Pulmonary artery endothelial cell (primary cell): Measurements from ENCODE around the gene FLYWCH2. TPM values are rescaled to one million over a fixed set of nuclear protein-coding genes. Genes with fewer than 3 reads are reported as not detected.
"Not testable (repeated sequence)": the region's sequence is repeated elsewhere in the genome, so short reads cannot be mapped to it uniquely, and the experiment has no call there.

Experiments
- DNase-seq: peaks from one replicate; pipeline ENCODE4 v3.0.0-alpha.2; 2011; ENCODE audit warnings: low read depth, low spot score
- total RNA-seq: library from RNA; depleted of rRNA; stranded (reverse); fragments of >200 nt; gene quantifications from 2 replicates; pipeline ENCODE4 v1.2.3, GENCODE V29; 2014

Gene FLYWCH2
- total RNA-seq, 1 donor from 2014 or later = 49.6 TPM

DNA sequence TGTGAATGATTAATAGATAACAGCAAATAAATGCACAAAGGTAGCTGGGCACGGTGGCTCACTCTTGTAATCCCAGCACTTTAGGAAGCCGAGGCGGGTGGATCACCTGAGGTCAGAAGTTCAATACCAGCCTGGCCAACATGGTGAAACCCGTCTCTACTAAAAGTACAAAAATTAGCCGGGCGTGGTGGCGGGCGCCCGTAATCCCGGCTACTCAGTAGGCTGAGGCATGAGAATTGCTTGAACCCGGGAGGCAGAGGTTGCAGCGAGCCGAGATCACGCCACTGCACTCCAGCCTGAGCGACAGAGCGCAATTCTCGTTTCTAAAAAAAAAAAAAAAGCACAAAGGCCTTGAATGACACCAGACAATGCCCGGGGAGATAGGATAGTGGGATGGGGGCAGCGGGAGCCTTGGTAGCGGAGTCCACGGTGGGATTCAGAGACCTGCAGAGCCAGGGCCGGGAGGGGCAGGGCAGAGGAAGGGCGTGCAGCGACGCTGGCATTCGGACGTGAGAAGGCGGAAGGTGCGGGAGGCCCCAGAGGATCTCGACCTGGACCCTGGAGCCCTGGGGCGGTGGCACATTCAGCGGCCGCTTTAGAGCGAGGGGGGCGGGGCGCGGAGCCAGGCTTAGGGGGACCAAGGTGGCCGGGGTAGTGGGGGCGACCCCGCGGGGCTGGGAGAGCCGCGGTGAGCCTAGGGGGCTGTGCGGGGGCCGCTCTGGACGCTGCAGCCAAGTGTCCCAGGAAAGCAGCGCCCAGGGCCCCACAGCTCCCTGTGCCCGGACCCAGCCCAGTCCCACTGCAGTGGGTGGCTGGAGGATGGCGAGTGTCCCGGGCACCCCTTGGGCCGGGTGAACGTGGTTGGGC, 999 bp upstream of the FLYWCH2 start:
- DNase-seq = no peak

GRCh38 chr16:2883458-2883908, 468 bp downstream of the FLYWCH2 start:
- no peak for DNase-seq

DNA sequence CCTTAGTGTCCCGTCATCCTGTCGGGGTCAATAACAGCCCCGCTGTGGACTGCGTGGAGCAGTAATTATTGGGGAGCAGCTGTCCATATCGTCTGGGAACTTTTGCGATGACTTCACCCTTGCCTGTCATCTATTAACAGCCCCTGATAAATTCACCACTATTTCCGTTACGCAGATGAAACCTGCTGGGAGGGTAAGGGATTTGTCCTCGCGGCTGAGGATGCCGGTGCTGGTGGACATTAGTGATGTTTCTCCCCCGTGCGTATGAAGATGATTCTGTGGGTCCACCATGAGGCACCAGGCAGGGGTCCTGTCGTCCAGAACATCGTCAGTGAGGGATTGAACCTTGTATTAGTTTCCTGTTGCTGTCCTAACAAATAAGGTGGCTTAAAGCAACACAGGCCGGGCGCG, 1.0 kb downstream of the FLYWCH2 start:
- no peak for DNase-seq

- no peak for DNase-seq
These were observed 11.2 kb downstream of the FLYWCH2 start for GRCh38 chr16:2894231-2894630.

DNA sequence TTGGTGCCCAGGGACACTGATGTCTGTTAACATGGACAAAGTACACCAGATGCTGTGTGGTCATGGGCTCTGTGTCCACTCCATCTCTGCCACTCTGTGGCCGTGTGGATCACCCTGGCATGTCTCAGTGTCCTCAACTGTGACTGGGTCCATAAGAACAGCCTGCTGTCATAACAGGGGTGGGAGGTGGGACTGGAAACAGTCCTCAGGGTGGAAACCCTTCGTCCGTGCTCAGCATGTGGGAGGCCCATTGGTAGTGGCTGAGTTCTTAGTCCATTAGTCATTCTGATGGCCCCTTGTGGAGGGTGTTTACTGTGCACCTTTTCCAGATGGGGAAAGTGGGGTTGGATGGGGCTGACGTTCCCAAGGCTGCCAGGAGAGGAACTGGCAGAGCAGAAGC, 12.8 kb downstream of the FLYWCH2 start:
- no peak for DNase-seq

- no peak for DNase-seq
These were observed 13.5 kb downstream of the FLYWCH2 start for GRCh38 chr16:2896480-2897010.

DNA sequence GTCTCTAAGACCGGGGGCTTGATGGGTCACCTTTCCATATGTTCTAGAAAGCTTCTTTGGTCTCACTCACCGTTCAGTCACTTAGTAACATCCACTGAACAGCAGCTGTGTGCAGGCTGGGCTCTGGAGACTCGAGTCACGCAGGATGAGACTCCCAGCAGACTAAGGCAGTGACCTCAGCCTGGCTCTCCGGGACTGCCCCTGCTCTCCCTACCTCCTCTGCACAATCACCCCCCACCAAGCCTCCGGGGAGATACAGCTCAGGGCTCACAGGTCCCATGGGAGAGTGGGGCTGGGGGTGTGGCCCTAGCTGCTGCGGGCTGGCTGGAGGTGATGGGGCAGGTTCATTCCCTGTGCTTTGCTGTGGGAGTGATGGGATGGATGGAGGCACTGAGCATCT, 14.1 kb downstream of the FLYWCH2 start:
- no peak for DNase-seq

- no peak for DNase-seq
These were observed 16.0 kb downstream of the FLYWCH2 start for GRCh38 chr16:2898831-2899563.

DNA sequence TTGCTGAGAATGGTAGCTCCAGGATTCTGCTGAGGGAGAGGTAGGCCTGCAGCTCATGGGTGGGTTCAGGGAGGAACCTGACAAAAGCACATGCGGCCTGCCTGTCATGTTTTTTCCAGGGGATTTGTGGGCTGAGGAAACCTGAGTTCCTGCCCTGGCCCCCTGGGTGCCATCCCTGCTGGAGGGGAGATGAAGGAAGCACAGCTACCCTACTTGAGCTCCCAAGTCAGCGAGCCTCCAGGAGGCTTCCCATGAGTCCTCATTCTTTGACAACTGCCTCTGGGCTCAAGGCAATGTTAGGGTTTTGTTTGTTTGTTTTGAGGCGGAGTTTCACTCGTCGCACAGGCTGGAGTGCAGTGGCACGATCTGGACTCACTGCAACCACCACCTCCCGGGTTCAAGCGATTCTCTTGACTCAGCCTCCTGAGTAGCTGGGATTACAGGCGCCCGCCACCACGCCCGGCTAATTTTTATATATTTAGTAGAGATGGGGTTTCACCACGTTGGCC, 16.6 kb downstream of the FLYWCH2 start:
- no peak for DNase-seq

- DNase-seq = no peak
These were observed 17.6 kb downstream of the FLYWCH2 start for GRCh38 chr16:2900526-2901075.

GRCh38 chr16:2902337-2903130, 19.5 kb downstream of the FLYWCH2 start:
- no peak for DNase-seq

GRCh38 chr16:2904100-2904921, 21.3 kb downstream of the FLYWCH2 start:
- peak; percentile 40 for DNase-seq

- DNase-seq = no peak
These were observed 21.9 kb downstream of the FLYWCH2 start for GRCh38 chr16:2904922-2905240.

DNA sequence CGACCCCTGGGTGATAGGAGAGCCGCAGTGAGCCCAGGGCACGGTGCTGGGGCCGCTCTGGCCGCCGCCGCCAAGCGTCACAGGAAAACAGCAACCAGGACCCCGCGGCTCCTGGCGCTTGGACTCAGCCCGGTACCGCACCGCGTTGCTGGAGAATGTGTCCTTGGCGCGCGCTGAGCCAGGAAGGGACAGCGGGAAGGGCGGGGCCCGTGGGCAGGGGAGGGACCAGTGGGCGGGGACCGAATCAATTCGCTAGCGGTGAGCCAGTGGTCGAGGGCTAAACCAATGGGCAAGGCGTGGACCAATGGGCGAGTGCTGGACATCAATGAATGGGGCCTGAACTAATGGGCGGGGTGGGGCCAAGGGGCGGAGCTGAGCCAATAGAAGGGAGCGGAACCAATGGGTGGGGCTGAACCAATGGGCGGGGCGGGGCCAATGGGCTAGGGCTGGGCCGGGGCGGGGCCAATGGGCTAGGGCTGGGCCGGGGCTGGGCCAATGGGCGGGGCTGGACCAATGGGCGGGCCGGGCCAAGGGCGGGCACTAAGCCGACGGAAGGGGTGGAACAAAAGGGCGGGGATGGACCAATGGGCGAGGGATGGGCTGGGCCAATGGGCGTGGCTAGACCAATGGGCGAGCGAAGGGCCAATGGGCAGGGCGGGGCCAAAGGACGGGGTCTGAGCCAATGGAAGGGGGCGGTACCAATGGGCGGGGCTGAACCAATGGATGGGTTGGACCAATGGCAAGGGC, 22.4 kb downstream of the FLYWCH2 start:
- DNase-seq = peak; percentile 98

- DNase-seq = no peak
These were observed 23.0 kb downstream of the FLYWCH2 start for GRCh38 chr16:2905988-2906387.

GRCh38 chr16:2907084-2907753, 24.2 kb downstream of the FLYWCH2 start:
- not testable (repeated sequence) for DNase-seq

- DNase-seq = no peak
These were observed 27.5 kb downstream of the FLYWCH2 start for GRCh38 chr16:2910441-2910969.

DNA sequence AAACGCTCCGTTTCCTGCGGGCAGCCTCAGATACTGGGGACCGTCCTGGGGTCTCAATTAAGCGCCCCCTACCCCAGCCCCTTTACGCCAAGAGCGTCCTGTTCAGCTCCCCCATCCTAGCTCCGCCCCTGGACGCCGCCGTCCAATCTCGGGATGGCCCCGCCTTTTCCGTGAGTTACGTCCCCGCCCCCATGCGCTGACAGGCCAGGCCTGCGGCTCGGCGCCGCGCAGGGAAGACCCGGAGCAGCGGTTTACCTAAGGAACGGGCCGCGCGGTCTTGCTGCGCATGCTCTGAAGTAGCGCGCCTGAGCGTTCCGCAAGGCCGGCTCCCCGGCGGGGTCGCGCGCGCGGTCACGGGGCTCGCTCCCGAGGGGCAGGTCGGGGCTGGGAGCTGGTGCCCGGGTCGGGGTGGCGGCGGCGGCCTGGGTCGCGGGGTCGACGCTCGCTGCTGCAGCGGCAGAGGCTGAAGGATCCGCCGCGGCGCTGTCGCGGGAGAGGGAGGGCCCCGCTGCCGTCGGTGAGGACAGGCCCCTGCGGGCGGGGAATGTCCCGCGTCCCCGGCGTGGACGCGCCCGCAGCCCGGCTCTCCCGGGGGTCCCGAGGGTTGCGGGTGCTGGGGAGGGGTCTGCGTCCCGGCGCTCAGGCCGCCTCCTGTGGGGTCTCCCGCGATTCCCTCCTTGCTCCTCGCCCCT, 28.8 kb downstream of the FLYWCH2 start, which contains the start of gene FLYWCH1:
TSS of gene FLYWCH1 (plus strand) at position 294 of the 692 bp plus-strand sequence. CDS start 17,755 bp downstream, outside the sequence.
- peak; percentile 91 for DNase-seq
